HG03060 (cell line): ENCODE data around the gene MAML2.
"Not testable (repeated sequence)": the region's sequence is repeated elsewhere in the genome, so short reads cannot be mapped to it uniquely, and the experiment has no call there.

Experiments used
- ATAC-seq: cut with Tn5 transposase; IDR thresholded peaks from one replicate; pipeline ENCODE4 v1.9.1; 2021; ENCODE audit warnings: low read depth, moderate number of reproducible peaks; ENCODE audit not compliant: unreplicated experiment

MAML2 gene

GRCh38 chr11:96273507-96273906 lies 69.5 kb downstream of the MAML2 start:
- ATAC-seq = no peak

DNA sequence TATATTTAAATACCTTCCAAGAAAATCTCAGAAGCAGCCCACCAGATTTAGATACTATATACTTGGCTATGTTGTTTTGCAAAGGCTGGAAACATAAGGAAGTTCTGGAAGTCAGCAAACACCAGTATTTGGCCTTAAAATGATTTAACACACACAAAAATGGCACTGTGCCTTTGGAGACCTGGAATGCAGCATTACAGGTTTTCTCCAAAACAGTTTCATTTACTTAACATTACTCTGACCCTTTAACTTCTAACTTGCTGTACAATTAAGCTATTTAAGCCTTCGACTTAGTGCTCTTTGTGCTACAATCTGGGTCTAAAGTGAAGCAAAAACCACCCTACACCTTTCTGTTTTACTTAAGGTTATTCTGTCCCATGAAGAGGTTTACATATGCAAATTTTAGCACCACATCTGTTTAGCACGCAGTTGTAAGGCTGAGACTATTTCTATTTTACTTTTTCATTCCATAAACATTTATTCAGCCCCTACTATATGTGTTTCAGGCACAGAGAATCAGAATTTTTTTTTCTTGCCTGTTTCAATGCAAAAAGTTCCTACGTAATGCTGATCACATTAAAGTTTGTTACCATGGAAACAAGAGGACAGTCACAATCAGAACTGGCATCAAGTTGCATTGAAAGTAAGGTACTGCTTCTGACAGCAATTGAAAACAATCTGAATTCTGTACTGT lies 70.3 kb downstream of the MAML2 start:
- ATAC-seq = no peak

- ATAC-seq = no peak
Observed at GRCh38 chr11:96271777-96272176, 71.2 kb downstream of the MAML2 start.

- ATAC-seq = not testable (repeated sequence)
Observed at GRCh38 chr11:96271352-96271751, 71.6 kb downstream of the MAML2 start.

DNA sequence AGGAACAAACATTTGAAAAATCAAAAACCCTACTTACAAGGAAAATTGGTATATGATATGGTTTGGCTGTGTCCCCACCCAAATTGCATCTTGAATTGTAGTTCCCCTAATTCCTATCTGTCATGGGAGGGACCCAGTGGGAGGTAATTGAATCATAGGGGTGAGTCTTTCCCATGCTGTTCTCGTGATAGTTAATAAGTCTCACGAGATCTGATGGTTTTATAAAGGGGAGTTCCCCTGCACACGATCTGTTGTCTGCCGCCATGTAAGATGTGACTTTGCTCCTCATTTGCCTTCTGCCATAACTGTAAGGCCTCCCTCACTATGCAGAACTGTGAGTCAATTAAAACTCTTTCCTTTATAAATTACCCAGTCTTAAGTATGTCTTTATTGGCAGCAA lies 74.5 kb downstream of the MAML2 start:
- not testable (repeated sequence) for ATAC-seq

DNA sequence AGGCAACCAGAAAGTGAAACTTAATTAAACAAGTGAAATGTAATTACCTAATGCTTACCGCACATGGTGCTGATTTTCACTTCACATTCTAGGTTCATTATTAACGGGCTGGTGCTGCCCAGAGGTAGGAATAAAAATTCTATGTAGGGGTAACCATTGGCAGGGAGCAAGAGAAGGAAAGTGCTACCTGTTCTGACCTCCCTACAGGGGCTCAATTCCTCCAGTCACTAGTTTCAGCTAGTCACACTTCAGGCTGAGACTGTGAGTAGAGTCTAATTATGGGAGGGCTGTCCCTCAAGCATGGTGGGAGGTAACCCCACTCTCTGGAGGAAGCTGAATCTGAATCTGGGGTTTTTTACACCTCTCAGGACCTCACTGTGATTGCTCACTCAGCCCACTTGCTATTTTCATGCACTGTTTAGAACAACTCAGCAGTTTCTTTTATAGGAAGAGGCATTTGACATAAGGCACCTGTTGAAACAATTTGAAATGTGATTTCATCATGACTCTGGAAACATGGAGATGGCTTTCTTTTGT lies 75.4 kb downstream of the MAML2 start:
- ATAC-seq = peak; percentile 86

GRCh38 chr11:96267001-96267495 lies 75.9 kb downstream of the MAML2 start:
- no peak for ATAC-seq

GRCh38 chr11:96265972-96266371 lies 77.0 kb downstream of the MAML2 start:
- ATAC-seq = no peak

DNA sequence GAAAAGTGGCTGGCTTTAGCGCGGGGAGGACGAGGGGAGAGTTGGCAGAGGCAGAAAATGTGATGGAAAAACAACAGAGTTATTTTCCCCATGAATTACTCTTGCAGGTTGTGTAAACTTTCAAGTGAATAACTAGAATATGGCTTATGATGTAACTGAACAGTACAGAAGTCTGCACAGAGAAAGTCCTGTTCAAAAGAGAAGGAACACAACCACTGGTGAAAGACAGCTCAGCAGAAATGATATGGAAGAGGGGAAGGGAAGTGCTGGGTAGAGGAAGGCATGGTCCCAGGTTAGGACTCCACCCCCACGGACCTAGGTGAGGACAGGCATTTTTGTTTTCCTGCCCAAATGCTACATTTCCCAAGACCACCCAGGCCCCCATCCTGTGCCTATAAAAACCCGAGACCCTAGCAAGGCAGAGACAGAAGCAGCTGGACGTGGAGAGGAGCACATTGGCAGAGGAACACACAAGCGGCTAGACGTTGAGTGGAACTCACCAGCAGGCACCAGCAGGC lies 77.7 kb downstream of the MAML2 start:
- no peak for ATAC-seq

- no peak for ATAC-seq
Observed at GRCh38 chr11:96264364-96264763, 78.6 kb downstream of the MAML2 start.

DNA sequence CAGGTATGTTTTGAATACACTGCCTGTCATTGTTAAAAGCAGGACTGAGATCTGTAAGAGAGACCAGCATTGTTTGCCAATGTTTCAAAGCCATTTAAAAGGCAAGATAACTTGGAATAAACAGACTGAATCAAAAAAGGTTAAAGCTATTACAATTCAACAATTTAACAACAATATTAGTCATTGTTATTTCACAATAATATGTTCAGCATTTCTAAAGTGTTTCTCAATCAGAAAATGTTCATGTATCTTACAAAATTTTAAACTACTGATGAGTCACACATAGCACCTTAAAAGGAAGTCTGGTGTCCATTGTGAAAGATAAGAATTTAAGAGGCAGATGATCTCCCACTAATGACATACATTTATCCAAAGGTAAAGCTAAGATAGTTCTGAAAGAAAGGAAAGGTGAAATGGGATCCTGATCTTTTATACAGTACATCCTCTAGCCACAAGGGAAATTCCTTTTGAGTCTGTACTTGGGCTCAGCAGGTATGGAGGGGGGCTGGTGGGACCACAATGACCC lies 79.7 kb downstream of the MAML2 start:
- no peak for ATAC-seq

DNA sequence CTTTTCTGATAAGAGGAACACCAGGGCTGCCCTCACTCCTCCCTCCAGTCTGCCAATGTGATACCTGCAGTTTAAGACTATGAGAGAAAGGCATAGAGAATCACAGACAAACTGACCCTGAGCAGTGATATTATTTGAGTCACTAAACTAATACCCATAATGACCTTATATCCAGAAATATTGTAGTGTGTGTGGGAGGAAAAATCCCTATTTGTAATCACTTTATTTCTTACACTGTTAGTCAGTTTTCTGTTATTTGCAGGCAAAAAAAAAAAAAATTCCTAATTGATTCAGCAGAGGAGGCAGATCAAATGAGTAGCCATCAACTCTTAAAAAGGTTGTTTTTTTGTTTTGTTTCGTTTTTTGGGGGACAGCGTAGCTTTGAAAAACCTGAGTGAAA lies 82.5 kb downstream of the MAML2 start:
- ATAC-seq = no peak

- no peak for ATAC-seq
Observed at GRCh38 chr11:96260067-96260511, 82.9 kb downstream of the MAML2 start.

DNA sequence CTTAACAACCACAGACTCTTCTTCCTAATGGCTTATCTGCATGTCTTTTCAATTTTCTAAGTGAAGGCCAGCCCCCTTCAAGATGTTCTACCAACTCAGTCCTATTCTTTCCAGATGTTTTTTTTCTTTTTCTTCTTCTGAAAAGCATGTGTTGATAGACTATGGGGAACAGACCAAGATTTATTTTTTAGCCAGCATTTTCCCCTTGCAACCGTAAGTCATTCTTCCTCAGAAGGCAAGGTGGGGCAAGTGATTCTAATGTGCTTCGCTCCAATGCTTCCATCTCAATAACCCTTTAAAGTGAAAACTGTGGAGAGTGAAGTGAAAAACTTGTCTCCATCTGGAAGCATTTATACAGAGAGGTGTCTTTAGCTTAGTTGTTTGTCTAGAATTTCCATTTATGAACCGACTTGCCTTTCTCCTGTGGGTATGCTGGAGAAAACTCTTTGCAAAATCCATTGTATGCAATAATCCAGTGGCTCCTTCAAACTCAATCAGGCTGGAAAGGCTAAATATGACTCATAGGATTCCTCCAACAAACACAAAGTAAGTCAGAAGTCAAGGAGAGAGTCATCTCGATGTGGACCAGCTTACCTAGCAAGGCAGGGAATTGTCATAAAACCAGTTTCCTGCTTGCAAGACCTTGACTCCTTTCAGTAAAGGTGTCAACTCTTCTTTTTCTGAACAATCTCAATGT lies 83.7 kb downstream of the MAML2 start:
- ATAC-seq = no peak

DNA sequence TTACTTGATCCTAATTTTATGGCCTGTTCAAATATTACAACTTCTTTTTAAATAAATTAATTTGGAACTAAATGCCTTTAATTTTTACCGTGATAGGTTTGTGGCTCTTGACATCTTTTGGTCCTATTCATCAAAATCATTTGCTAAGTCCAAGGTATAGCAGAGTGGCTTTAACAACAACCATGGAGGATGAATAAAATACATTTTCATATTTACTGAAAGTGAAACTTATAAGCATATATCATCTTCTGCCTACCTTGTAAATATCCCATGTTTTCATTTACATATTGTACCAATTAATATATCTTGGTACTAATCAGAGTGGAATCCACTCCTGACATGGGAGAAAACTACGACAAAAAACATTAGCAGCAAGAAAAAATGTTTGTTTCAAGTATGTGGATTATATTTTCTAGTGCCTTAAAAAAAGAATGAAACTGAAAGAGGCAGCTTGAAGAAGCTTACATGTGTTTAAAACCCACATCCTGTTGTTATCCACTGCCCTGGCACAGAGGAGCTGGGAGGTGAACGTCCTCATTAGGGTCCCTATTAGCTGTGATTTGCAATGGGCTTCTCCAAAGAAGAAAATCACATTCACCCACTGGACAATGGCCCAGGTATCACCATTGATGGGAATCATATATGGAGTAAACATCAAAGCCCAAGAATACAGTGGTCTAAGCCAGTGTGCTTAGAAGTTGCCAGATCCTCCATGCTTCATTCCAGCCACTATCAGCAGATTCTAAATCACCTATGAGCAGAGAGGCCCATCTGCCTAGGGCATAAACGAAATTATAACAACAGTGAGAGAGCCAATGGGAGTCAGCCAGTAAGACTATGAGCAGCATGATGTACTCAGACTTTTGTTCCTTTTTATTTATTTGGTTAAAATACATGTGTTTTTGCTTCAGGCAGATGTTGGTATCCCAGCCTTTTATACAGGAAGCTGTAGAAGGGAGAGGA lies 84.7 kb downstream of the MAML2 start:
- peak; percentile 52 for ATAC-seq

- no peak for ATAC-seq
Observed at GRCh38 chr11:96257036-96257435, 86.0 kb downstream of the MAML2 start.

GRCh38 chr11:96256215-96257011 lies 86.6 kb downstream of the MAML2 start:
- no peak for ATAC-seq

DNA sequence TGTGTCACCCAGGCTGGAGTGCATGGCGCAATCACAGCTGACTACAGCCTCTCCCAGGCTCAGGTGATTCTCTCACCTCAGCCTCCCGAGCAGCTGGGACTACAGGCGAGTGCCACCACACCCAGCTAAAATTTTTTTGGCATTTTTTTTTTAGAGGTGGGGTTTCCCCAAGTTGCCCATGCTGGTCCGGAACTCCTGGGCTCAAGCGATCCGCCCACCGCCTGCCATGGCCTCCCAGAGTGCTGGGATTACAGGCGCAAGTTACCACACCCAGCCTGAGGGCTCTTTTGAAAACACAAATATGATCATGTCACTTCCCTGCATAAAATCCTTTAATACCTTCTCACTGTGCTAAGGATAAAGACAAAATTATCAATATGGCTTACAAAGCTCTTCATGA lies 88.1 kb downstream of the MAML2 start:
- no peak for ATAC-seq

GRCh38 chr11:96254087-96254486 lies 88.9 kb downstream of the MAML2 start:
- ATAC-seq = peak; percentile 46
